ENCODE data around the gene CYP26C1. TPM values are rescaled to one million over a fixed set of nuclear protein-coding genes. Genes with fewer than 3 reads are reported as not detected.

Gene CYP26C1
- total RNA-seq, 1 experiment from 2014 or later: 0.46 TPM

- ChIA-PET POLR2A (ENCODE audit: unreplicated experiment) (interaction anchor here (0.6 kb wide), 3 partner anchors 55 to 261 kb away, joined by 3 to 4 read pairs (median 3); no protein-coding TSS in a partner anchor), CTCF (no interaction called here)
- Histone ChIP-seq H2AFZ (peak overlapping the region; percentile 81), H3K36me3 (ENCODE audit: low read depth) (no peaks in the 10 kb centered on the region), H3K27me3 (ENCODE audit: insufficient read depth, low read depth) (no peaks in the 10 kb centered on the region), H3K79me2 (ENCODE audit: low read depth) (no peaks in the 10 kb centered on the region), H3K4me3 (peak overlapping the region; percentile 73), H3K9me2 (ENCODE audit: insufficient read depth) (no peaks in the 10 kb centered on the region), H3K4me2 (peak overlapping the region; percentile 92), H4K20me1 (ENCODE audit: insufficient read depth) (no peaks in the 10 kb centered on the region), H3K9me3 (ENCODE audit: insufficient read depth, low read depth) (no peaks in the 10 kb centered on the region), H3F3A (ENCODE audit: insufficient read depth, low read depth) (no peaks in the 10 kb centered on the region), H3K27ac (no peak overlapping the region), H3K4me1 (replicated peaks; ENCODE audit: insufficient read depth) (peaks cover 23% of the 10 kb centered on the region; the same call in 1 of the 2 replicates)
- intact Hi-C loops (cut with micrococcal nuclease; ENCODE audit: unreplicated experiment): loop anchor here (5.0 to 10.0 kb wide), 3 partner anchors 66 to 442 kb away; no protein-coding TSS in a partner anchor
- TF ChIP-seq EZH2 (IDR thresholded peaks at IDR 0.05; ENCODE audit: low read depth): no peak
- TF ChIP-seq, protein P1, sequence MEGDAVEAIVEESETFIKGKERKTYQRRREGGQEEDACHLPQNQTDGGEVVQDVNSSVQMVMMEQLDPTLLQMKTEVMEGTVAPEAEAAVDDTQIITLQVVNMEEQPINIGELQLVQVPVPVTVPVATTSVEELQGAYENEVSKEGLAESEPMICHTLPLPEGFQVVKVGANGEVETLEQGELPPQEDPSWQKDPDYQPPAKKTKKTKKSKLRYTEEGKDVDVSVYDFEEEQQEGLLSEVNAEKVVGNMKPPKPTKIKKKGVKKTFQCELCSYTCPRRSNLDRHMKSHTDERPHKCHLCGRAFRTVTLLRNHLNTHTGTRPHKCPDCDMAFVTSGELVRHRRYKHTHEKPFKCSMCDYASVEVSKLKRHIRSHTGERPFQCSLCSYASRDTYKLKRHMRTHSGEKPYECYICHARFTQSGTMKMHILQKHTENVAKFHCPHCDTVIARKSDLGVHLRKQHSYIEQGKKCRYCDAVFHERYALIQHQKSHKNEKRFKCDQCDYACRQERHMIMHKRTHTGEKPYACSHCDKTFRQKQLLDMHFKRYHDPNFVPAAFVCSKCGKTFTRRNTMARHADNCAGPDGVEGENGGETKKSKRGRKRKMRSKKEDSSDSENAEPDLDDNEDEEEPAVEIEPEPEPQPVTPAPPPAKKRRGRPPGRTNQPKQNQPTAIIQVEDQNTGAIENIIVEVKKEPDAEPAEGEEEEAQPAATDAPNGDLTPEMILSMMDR (conservative IDR thresholded peaks at IDR 0.05): no peak
- DNase-seq: no peak
- no TSS peak for BruUV-seq (replicated peaks)
Observed at GRCh38 chr10:93072713-93073538, 12.3 kb downstream of the CYP26C1 start.

GRCh38 chr10:93073539-93074146 is 13.0 kb downstream of the CYP26C1 start, which contains the start of gene CYP26A1:
Gene CYP26A1, plus strand, starts transcription at chr10:93073893. Its CDS starts 42 bp downstream, at chr10:93073935.
- H3K9me2 ChIP-seq (ENCODE audit: insufficient read depth): no peaks in the 10 kb centered on the region
- H3K79me2 ChIP-seq (ENCODE audit: low read depth): no peaks in the 10 kb centered on the region
- H4K20me1 ChIP-seq (ENCODE audit: insufficient read depth): no peaks in the 10 kb centered on the region
- peak within 1 kb of the TSS; percentile 73 for H3K4me3 ChIP-seq
- no peak within 1 kb of the TSS for H3K27ac ChIP-seq
- H3K4me1 ChIP-seq (replicated peaks; ENCODE audit: insufficient read depth): peaks cover 23% of the 10 kb centered on the region; the same call in 1 of the 2 replicates
- H3K36me3 ChIP-seq (ENCODE audit: low read depth): no peaks in the 10 kb centered on the region
- no peaks in the 10 kb centered on the region for H3K27me3 ChIP-seq (ENCODE audit: insufficient read depth, low read depth)
- H3F3A ChIP-seq (ENCODE audit: insufficient read depth, low read depth): no peaks in the 10 kb centered on the region
- intact Hi-C loops (cut with micrococcal nuclease; ENCODE audit: unreplicated experiment): loop anchor here (5.0 to 10.0 kb wide), 3 partner anchors 66 to 441 kb away; no protein-coding TSS in a partner anchor
- TF ChIP-seq, protein P1 (conservative IDR thresholded peaks at IDR 0.05): no peak
- TF ChIP-seq EZH2 (IDR thresholded peaks at IDR 0.05; ENCODE audit: low read depth): no peak
- H3K9me3 ChIP-seq (ENCODE audit: insufficient read depth, low read depth): no peaks in the 10 kb centered on the region
- BruUV-seq (replicated peaks): no TSS peak
- H3K4me2 ChIP-seq: peak within 1 kb of the TSS; percentile 92
- ChIA-PET POLR2A (ENCODE audit: unreplicated experiment) (interaction anchor here (0.6 kb wide), 1 partner anchor 260 kb away, joined by 4 read pairs; no protein-coding TSS in a partner anchor), CTCF (no interaction called here)
- H2AFZ ChIP-seq: peak within 1 kb of the TSS; percentile 60
- no peak for DNase-seq

DNA sequence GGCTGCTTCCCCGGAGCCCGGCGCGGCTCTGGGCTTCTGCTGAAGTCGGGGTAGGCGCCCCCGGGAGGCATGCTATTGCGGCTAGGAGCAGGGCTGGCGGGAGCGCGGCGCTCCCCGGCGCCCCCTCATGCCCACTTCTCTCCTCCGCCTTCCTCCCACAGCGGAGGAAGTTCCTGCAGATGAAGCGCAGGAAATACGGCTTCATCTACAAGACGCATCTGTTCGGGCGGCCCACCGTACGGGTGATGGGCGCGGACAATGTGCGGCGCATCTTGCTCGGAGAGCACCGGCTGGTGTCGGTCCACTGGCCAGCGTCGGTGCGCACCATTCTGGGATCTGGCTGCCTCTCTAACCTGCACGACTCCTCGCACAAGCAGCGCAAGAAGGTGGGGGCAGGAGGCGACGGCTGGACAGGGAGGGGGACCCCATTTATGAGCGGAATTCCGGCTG is 13.6 kb downstream of the CYP26C1 start:
- ChIA-PET POLR2A (ENCODE audit: unreplicated experiment) (interaction anchor here (0.6 kb wide), 1 partner anchor 32 kb away, joined by 3 read pairs; no protein-coding TSS in a partner anchor), CTCF (no interaction called here)
- DNase-seq: no peak
- Histone ChIP-seq H3K4me3 (peak overlapping the region; percentile 53; the same call in 1 of the 2 replicates), H3F3A (ENCODE audit: insufficient read depth, low read depth) (no peaks in the 10 kb centered on the region), H4K20me1 (ENCODE audit: insufficient read depth) (no peaks in the 10 kb centered on the region), H2AFZ (peak overlapping the region; percentile 60; the same call in 1 of the 2 replicates), H3K9me3 (ENCODE audit: insufficient read depth, low read depth) (no peaks in the 10 kb centered on the region), H3K4me2 (peak overlapping the region; percentile 92), H3K27ac (no peak overlapping the region), H3K79me2 (ENCODE audit: low read depth) (no peaks in the 10 kb centered on the region), H3K4me1 (replicated peaks; ENCODE audit: insufficient read depth) (peaks cover 23% of the 10 kb centered on the region; the same call in 1 of the 2 replicates), H3K36me3 (ENCODE audit: low read depth) (no peaks in the 10 kb centered on the region), H3K27me3 (ENCODE audit: insufficient read depth, low read depth) (no peaks in the 10 kb centered on the region), H3K9me2 (ENCODE audit: insufficient read depth) (no peaks in the 10 kb centered on the region)
- BruUV-seq (replicated peaks): no TSS peak
- intact Hi-C loops (cut with micrococcal nuclease; ENCODE audit: unreplicated experiment): loop anchor here (5.0 to 10.0 kb wide), 3 partner anchors 67 to 441 kb away; no protein-coding TSS in a partner anchor
- TF ChIP-seq, protein P1 (conservative IDR thresholded peaks at IDR 0.05): no peak
- no peak for TF ChIP-seq EZH2 (IDR thresholded peaks at IDR 0.05; ENCODE audit: low read depth)

All from PC-9 (cell line).